Type B pancreatic cell (in vitro differentiated cells): ENCODE results near the gene PLXNA2. TPM values are rescaled to one million over a fixed set of nuclear protein-coding genes. Genes with fewer than 3 reads are reported as not detected.

Experiments
- DNase-seq: peaks from one replicate; pipeline ENCODE4 v3.0.0; 2021; ENCODE audit warnings: mixed read lengths; ENCODE audit not compliant: unreplicated experiment; ENCODE audit errors: extremely low spot score
- H3K27ac Mint-ChIP-seq: 2 replicates; pipeline ENCODE4 v1.8.0; 2021; ENCODE audit warnings: mild to moderate bottlenecking, mixed read lengths
- H3K27me3 Mint-ChIP-seq: 2 replicates; pipeline ENCODE4 v1.8.0; 2021; ENCODE audit warnings: mixed read lengths
- H3K36me3 Mint-ChIP-seq: 2 replicates; pipeline ENCODE4 v1.8.0; 2021; ENCODE audit warnings: mixed read lengths
- H3K4me1 Mint-ChIP-seq: one replicate; pipeline ENCODE4 v1.8.0; 2021; ENCODE audit warnings: mixed read lengths; ENCODE audit not compliant: unreplicated experiment
- H3K4me3 Mint-ChIP-seq: 2 replicates; pipeline ENCODE4 v1.8.0; 2021; ENCODE audit warnings: mild to moderate bottlenecking, mixed read lengths
- H3K9me3 Mint-ChIP-seq: 2 replicates; pipeline ENCODE4 v1.8.0; 2021; ENCODE audit warnings: mixed read lengths
- CTCF ChIP-seq: fragments of 200-600 bp; sonication (generic); conservative IDR thresholded peaks from 2 replicates; pipeline ENCODE4 v1.5.0; 2021; ENCODE audit warnings: antibody characterized with exemption, mild to moderate bottlenecking
- total RNA-seq: library from RNA; stranded (reverse); gene quantifications from 2 replicates; pipeline ENCODE4 v1.2.1, GENCODE V29; 2021; ENCODE audit warnings: low replicate concordance

PLXNA2 gene
- total RNA-seq, 1 donor from 2014 or later, result 80.1 TPM

- no peaks in the 10 kb centered on the region for H3K36me3 Mint-ChIP-seq
- no peak overlapping the region for H3K4me3 Mint-ChIP-seq
- DNase-seq, result no peak
- no peak for TF ChIP-seq CTCF
- H3K27ac Mint-ChIP-seq, result no peak overlapping the region
- no peaks in the 10 kb centered on the region for H3K9me3 Mint-ChIP-seq
- peaks cover 11% of the 10 kb centered on the region for H3K27me3 Mint-ChIP-seq
- H3K4me1 Mint-ChIP-seq, result peaks cover 3% of the 10 kb centered on the region
Measured at GRCh38 chr1:208012721-208013120, 231.5 kb downstream of the PLXNA2 start.

GRCh38 chr1:208010487-208011071 is 233.6 kb downstream of the PLXNA2 start:
- H3K4me1 Mint-ChIP-seq, result peaks cover 7% of the 10 kb centered on the region
- peaks cover 4% of the 10 kb centered on the region for H3K27me3 Mint-ChIP-seq
- TF ChIP-seq CTCF, result no peak
- no peak overlapping the region for H3K4me3 Mint-ChIP-seq
- DNase-seq, result no peak
- peaks cover 3% of the 10 kb centered on the region for H3K36me3 Mint-ChIP-seq
- H3K27ac Mint-ChIP-seq, result no peak overlapping the region
- H3K9me3 Mint-ChIP-seq, result no peaks in the 10 kb centered on the region

DNA sequence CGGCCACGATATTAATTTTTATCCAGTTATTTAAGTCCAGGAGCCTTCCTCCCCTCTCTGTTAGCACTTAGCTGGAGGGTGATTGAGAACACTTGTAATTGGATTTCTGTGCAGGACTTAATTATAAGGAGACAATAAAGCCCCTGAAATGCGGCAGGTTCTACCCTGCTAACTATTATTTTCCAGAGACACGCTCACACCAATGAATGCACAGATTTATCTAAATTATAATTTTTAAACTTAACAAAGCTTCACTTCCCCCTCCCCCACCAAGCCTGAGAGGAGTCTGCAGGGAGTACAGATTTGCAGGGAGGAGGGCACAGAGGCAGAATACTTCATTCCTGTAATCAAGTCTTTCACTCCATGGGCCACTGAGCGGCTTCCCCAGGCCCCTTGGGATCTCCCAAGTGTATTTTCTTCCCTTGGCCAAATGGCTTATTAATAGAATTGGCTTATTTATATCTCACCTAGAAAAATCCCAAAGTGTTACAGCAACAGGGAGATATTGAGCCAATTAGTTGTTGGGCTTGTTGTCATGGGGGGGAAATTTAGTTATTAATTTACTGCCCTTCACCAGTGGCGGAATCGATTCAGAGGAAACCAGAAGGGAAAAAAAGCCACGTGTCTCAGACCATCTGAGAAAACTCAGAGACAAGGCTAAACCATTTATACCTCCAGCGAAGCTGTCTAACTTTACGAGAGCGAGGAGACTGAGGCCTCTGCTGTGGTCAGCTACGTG is 234.3 kb downstream of the PLXNA2 start:
- no peak for DNase-seq
- peaks cover 7% of the 10 kb centered on the region for H3K4me1 Mint-ChIP-seq
- H3K36me3 Mint-ChIP-seq, result peaks cover 3% of the 10 kb centered on the region
- no peaks in the 10 kb centered on the region for H3K9me3 Mint-ChIP-seq
- no peak for TF ChIP-seq CTCF
- peaks cover 4% of the 10 kb centered on the region for H3K27me3 Mint-ChIP-seq
- H3K27ac Mint-ChIP-seq, result no peak overlapping the region
- H3K4me3 Mint-ChIP-seq, result no peak overlapping the region

- Mint-ChIP-seq H3K4me3 (no peak overlapping the region), H3K36me3 (peaks cover 3% of the 10 kb centered on the region), H3K27me3 (peaks cover 4% of the 10 kb centered on the region), H3K27ac (no peak overlapping the region), H3K9me3 (no peaks in the 10 kb centered on the region), H3K4me1 (peaks cover 7% of the 10 kb centered on the region)
- TF ChIP-seq CTCF, result no peak
- DNase-seq, result no peak
Measured at GRCh38 chr1:208009303-208009702, 234.9 kb downstream of the PLXNA2 start.

DNA sequence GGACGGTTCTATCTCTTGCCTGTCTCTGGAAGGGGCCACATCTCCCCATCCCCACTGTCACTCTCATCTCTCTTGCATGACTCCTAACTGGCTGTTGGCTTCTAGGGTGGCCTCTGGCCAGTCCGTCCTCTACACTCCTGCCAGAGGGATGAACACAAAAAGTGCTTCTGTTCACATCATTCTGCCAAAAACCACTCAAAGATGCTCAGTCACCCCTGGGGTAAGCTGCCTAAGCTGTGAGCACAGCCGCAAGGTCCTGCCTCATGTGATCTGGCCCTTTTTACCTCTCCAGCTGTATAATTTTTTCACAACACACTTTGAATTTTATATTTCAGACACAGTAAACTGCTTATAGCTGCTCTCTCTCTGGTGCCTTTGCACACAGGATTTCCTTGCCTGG is 235.7 kb downstream of the PLXNA2 start:
- Mint-ChIP-seq H3K27me3 (peaks cover 2% of the 10 kb centered on the region), H3K36me3 (peaks cover 3% of the 10 kb centered on the region), H3K9me3 (no peaks in the 10 kb centered on the region), H3K4me3 (no peak overlapping the region), H3K4me1 (peaks cover 7% of the 10 kb centered on the region), H3K27ac (no peak overlapping the region)
- no peak for TF ChIP-seq CTCF
- no peak for DNase-seq
